ENCODE results near the gene CASTOR1. TPM values are rescaled to one million over a fixed set of nuclear protein-coding genes. Genes with fewer than 3 reads are reported as not detected.

The CASTOR1 gene
- total RNA-seq, 6 experiments from 2014 or later, result 0.86 to 8.6 (median 4.0) TPM

DNA sequence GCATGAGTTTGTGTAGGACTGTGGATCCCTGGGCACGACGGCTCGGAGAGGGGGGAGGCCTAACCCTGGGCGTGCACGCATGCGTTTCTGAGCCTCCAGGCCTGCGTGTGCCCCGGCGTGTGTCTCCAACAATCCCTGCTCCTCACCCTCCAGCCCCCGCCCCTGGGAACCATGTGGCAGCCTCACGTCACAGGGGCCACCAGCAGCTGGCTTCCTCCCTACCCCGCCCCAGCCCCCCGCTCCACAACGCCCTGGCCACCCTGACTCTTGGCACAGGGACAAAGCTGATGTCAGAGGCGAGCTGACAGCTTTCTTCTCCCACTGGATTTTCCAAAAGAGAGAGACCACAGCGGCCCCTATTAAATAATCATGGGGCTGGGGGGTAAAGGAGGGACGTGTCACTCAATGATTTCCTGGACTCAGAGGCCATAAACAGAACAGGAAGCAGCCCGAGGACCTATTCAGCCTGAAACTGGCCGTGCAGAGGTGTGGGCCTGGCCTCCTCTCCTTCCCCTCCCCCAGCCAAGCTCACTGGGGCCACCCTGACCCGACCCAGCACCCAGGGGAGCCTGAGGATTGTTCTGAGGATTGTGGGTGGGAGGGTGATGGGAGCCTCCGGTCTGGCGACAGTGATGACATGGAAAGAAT is 36.0 kb downstream of the CASTOR1 start:
- DNase-seq (no peak), ATAC-seq (peak in 2 of 4 donors; percentile 3 to 6)
- TF ChIP-seq POLR2A (IDR thresholded peaks at IDR 0.05), result no peak
- TF ChIP-seq, protein P1, sequence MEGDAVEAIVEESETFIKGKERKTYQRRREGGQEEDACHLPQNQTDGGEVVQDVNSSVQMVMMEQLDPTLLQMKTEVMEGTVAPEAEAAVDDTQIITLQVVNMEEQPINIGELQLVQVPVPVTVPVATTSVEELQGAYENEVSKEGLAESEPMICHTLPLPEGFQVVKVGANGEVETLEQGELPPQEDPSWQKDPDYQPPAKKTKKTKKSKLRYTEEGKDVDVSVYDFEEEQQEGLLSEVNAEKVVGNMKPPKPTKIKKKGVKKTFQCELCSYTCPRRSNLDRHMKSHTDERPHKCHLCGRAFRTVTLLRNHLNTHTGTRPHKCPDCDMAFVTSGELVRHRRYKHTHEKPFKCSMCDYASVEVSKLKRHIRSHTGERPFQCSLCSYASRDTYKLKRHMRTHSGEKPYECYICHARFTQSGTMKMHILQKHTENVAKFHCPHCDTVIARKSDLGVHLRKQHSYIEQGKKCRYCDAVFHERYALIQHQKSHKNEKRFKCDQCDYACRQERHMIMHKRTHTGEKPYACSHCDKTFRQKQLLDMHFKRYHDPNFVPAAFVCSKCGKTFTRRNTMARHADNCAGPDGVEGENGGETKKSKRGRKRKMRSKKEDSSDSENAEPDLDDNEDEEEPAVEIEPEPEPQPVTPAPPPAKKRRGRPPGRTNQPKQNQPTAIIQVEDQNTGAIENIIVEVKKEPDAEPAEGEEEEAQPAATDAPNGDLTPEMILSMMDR (IDR thresholded peaks at IDR 0.05), result no peak
- Histone ChIP-seq H3K4me3 (no peak overlapping the region), H3K4me1 (no peaks in the 10 kb centered on the region), H3K27me3 (no peaks in the 10 kb centered on the region), H3K9me3 (no peaks in the 10 kb centered on the region), H3K27ac (no peak overlapping the region), H3K36me3 (no peaks in the 10 kb centered on the region)
- 30% methylated on average over 6 of the region's 22 CpGs for WGBS (ENCODE audit: insufficient coverage, low coverage, low lambda C conversion rate, missing lambda C conversion rate)
- intact Hi-C loops (cut with DNase I), result no loop called here

DNA sequence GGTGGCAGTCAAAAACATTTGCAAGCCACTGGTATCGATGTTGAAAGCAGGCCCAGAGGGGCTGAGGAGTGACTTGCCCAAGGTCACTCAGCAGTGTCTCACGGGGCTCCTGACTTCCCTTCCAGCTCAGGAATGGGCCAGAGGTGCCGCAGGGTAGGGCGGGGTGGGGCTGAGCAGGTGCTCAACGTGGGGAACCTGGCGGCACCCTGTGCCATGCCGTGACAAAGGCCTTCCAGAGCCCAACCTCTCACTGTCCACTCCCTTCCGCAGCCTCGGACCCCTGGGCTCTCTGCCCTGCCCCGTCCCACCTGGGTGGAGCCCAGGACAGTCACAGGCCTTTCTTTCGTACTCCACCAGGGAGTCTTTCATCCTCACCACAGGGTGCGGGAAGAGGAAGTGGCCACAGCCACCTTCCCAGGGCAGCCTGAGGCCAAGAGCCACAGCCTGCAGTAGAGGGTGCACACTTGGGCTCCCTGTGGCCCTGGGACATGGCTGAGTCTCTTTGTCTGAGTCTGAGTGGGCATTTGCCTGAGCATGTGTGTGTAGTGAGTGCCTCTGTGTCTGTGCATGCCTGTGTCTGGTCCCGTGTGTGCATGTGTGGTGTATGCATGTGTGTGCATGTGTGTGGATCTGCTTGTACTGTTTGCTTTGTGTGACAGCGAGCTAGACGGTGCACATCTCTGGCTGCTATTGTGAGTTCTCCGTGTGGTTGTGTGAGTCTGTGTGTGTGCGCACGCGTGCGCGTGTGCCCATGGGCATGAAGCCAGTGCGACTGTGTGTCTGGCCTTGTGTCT is 36.7 kb downstream of the CASTOR1 start:
- WGBS (ENCODE audit: insufficient coverage, low coverage, low lambda C conversion rate, missing lambda C conversion rate), result 65% methylated on average over 5 of the region's 22 CpGs
- TF ChIP-seq, protein P1 (IDR thresholded peaks at IDR 0.05), result no peak
- no peak for TF ChIP-seq POLR2A (IDR thresholded peaks at IDR 0.05)
- no peaks in the 10 kb centered on the region for H3K36me3 ChIP-seq
- no peaks in the 10 kb centered on the region for H3K4me1 ChIP-seq
- no peak for ATAC-seq
- no peaks in the 10 kb centered on the region for H3K9me3 ChIP-seq
- no peak for DNase-seq
- intact Hi-C loops (cut with DNase I), result no loop called here
- H3K27ac ChIP-seq, result no peak overlapping the region
- no peaks in the 10 kb centered on the region for H3K27me3 ChIP-seq
- H3K4me3 ChIP-seq, result no peak overlapping the region

DNA sequence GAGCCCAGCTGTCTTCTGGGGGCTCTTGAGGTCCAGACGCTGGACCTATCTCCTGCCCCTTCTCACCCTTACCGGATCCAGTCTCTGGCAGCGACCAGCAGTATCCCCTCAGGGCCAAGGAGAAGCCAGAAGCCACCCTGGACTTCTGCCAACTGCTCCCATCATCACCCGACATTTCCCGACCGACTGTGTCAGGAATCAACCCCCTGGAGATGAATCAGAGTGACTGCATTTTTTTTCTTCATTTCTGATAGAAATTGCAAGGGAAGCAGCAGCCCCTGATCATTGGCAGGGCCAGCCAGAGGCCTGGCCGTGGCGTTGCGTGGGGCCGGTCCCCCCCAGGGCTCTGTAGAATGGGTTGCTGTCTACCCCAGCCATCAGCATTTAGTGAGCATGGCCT is 37.6 kb downstream of the CASTOR1 start:
- no peak for DNase-seq
- WGBS (ENCODE audit: insufficient coverage, low coverage, low lambda C conversion rate, missing lambda C conversion rate), result 40% methylated on average over 2 of the region's 10 CpGs
- intact Hi-C loops (cut with DNase I), result no loop called here

DNA sequence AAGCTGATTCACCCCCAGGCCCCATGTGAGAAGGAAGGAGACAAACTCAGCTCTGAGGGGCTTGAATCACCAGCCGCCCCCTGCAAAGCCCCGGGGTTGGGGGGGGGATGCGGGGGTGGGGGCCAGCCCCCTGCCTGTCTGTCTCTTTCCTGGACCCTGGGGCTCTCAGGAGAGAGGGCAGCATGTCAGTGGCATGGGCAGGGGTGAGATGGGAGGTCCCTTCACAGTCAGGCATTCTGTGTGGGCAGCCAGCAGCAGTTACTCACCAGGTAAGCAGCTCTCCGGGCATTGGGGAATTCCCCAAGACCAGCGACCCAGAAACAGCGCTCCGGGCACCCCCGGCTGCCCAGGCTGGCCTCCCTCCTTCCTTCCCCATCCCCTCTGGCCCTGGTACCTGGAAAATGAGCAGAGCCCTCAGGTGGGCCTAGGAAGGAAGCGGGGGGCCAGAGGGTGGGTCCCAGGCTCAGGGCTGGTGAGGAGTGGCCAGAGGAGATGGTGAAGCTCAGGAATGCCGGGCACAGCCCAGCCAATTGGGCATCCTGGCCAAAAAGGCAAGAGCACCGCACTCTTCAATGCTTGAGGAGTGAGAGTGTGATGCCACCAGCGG is 38.5 kb downstream of the CASTOR1 start:
- Histone ChIP-seq H3K27me3 (no peaks in the 10 kb centered on the region), H3K27ac (no peak overlapping the region), H3K9me3 (no peaks in the 10 kb centered on the region), H3K4me1 (peaks cover 0 to 5% (median 0%) of the 10 kb centered on the region in 4 donors), H3K36me3 (no peaks in the 10 kb centered on the region), H3K4me3 (no peak overlapping the region)
- peak in 1 of 3 donors; percentile 57 for DNase-seq
- TF ChIP-seq POLR2A (IDR thresholded peaks at IDR 0.05), result no peak
- TF ChIP-seq, protein P1 (IDR thresholded peaks at IDR 0.05), result no peak
- WGBS (ENCODE audit: insufficient coverage, low coverage, low lambda C conversion rate, missing lambda C conversion rate), result no CpG with 5 or more reads among the region's 12 CpGs
- intact Hi-C loops (cut with DNase I), result no loop called here
- peak in 1 of 4 donors; percentile 59 for ATAC-seq

More for the DNA sequence above, 37.6 kb downstream of the CASTOR1 start:
- TF ChIP-seq POLR2A (IDR thresholded peaks at IDR 0.05), result no peak
- TF ChIP-seq, protein P1 (IDR thresholded peaks at IDR 0.05), result no peak
- H3K27ac ChIP-seq, result no peak overlapping the region
- no peaks in the 10 kb centered on the region for H3K36me3 ChIP-seq
- no peaks in the 10 kb centered on the region for H3K27me3 ChIP-seq
- H3K4me3 ChIP-seq, result no peak overlapping the region
- ATAC-seq, result no peak
- no peaks in the 10 kb centered on the region for H3K9me3 ChIP-seq
- H3K4me1 ChIP-seq, result peaks cover 0 to 3% (median 0%) of the 10 kb centered on the region in 4 donors
